Measurements from ENCODE around the gene SEMA5B. TPM values are rescaled to one million over a fixed set of nuclear protein-coding genes. Genes with fewer than 3 reads are reported as not detected.

Gene SEMA5B
- total RNA-seq, 1 experiment from 2014 or later = not detected

GRCh38 chr3:123066599-123066895 is 39.0 kb upstream of the SEMA5B start:
- peaks cover 9% of the 10 kb centered on the region for H3K4me1 Mint-ChIP-seq (ENCODE audit: low read depth, unreplicated experiment)
- peak overlapping the region; percentile 91 for H3K4me3 Mint-ChIP-seq (ENCODE audit: low read depth, unreplicated experiment)
- intact Hi-C loops (cut with micrococcal nuclease; ENCODE audit: unreplicated experiment) = no loop called here
- DNase-seq = no peak
- peaks cover 24% of the 10 kb centered on the region for H3K36me3 Mint-ChIP-seq (ENCODE audit: insufficient read depth, unreplicated experiment)
- CTCF ChIA-PET = interaction anchor here (0.7 to 1.1 kb wide), 2 partner anchors 22 to 37 kb away, joined by 3 read pairs; no protein-coding TSS in a partner anchor
- H3K9me3 Mint-ChIP-seq (ENCODE audit: low read depth, unreplicated experiment) = no peaks in the 10 kb centered on the region
- no TSS peak for BruUV-seq (replicated peaks)
- peaks cover 34% of the 10 kb centered on the region for H3K27me3 Mint-ChIP-seq (ENCODE audit: unreplicated experiment)
- no peak for TF ChIP-seq CTCF (IDR thresholded peaks at IDR 0.05; ENCODE audit: unreplicated experiment)
- H3K27ac Mint-ChIP-seq (ENCODE audit: unreplicated experiment) = peak overlapping the region; percentile 63

GRCh38 chr3:123064914-123065313 is 37.4 kb upstream of the SEMA5B start:
- no TSS peak for BruUV-seq (replicated peaks)

DNA sequence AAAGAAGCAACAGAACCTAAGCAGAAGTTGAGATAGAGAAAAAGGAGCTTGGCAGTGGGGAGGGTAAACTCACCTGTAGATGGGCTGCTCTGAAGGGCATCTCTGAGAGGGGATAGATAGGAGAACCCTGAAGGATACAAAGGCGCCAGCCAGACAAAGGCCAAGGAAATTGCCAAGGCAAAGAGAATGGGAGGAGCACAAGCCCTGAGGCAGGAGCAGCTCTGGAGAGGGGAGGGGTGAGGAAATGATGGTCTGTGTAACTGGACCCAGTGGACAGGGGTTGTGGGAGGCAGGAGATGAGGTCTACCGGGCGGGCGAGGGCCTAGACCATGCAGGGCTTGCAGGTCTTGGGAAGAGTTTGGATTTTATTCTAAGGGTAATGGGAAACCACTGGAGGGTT is 36.9 kb upstream of the SEMA5B start:
- H3K27me3 Mint-ChIP-seq (ENCODE audit: unreplicated experiment) = peaks cover 54% of the 10 kb centered on the region
- H3K4me3 Mint-ChIP-seq (ENCODE audit: low read depth, unreplicated experiment) = no peak overlapping the region
- no peak overlapping the region for H3K27ac Mint-ChIP-seq (ENCODE audit: unreplicated experiment)
- peaks cover 9% of the 10 kb centered on the region for H3K4me1 Mint-ChIP-seq (ENCODE audit: low read depth, unreplicated experiment)
- TF ChIP-seq CTCF (IDR thresholded peaks at IDR 0.05; ENCODE audit: unreplicated experiment) = no peak
- no TSS peak for BruUV-seq (replicated peaks)
- intact Hi-C loops (cut with micrococcal nuclease; ENCODE audit: unreplicated experiment) = no loop called here
- DNase-seq = no peak
- H3K9me3 Mint-ChIP-seq (ENCODE audit: low read depth, unreplicated experiment) = no peaks in the 10 kb centered on the region
- peaks cover 24% of the 10 kb centered on the region for H3K36me3 Mint-ChIP-seq (ENCODE audit: insufficient read depth, unreplicated experiment)
- CTCF ChIA-PET = no interaction called here

More at GRCh38 chr3:123064914-123065313, 37.4 kb upstream of the SEMA5B start:
- Mint-ChIP-seq H3K36me3 (ENCODE audit: insufficient read depth, unreplicated experiment) (peaks cover 24% of the 10 kb centered on the region), H3K4me1 (ENCODE audit: low read depth, unreplicated experiment) (peaks cover 9% of the 10 kb centered on the region), H3K27ac (ENCODE audit: unreplicated experiment) (no peak overlapping the region), H3K27me3 (ENCODE audit: unreplicated experiment) (peaks cover 50% of the 10 kb centered on the region), H3K9me3 (ENCODE audit: low read depth, unreplicated experiment) (no peaks in the 10 kb centered on the region), H3K4me3 (ENCODE audit: low read depth, unreplicated experiment) (no peak overlapping the region)
- CTCF ChIA-PET = no interaction called here
- no peak for TF ChIP-seq CTCF (IDR thresholded peaks at IDR 0.05; ENCODE audit: unreplicated experiment)
- DNase-seq = no peak
- intact Hi-C loops (cut with micrococcal nuclease; ENCODE audit: unreplicated experiment) = no loop called here

GRCh38 chr3:123063034-123063433 is 35.5 kb upstream of the SEMA5B start:
- no TSS peak for BruUV-seq (replicated peaks)
- no peaks in the 10 kb centered on the region for H3K9me3 Mint-ChIP-seq (ENCODE audit: low read depth, unreplicated experiment)
- H3K27ac Mint-ChIP-seq (ENCODE audit: unreplicated experiment) = no peak overlapping the region
- peaks cover 5% of the 10 kb centered on the region for H3K4me1 Mint-ChIP-seq (ENCODE audit: low read depth, unreplicated experiment)
- intact Hi-C loops (cut with micrococcal nuclease; ENCODE audit: unreplicated experiment) = no loop called here
- peaks cover 56% of the 10 kb centered on the region for H3K27me3 Mint-ChIP-seq (ENCODE audit: unreplicated experiment)
- no peak overlapping the region for H3K4me3 Mint-ChIP-seq (ENCODE audit: low read depth, unreplicated experiment)
- DNase-seq = no peak
- H3K36me3 Mint-ChIP-seq (ENCODE audit: insufficient read depth, unreplicated experiment) = peaks cover 17% of the 10 kb centered on the region
- CTCF ChIA-PET = interaction anchor here (0.7 kb wide), 1 partner anchor 251 kb away, joined by 3 read pairs; no protein-coding TSS in a partner anchor
- no peak for TF ChIP-seq CTCF (IDR thresholded peaks at IDR 0.05; ENCODE audit: unreplicated experiment)

Data from Calu3 (cell line).